H1 (cell line): ENCODE measurements around the gene RPL3. TPM values are rescaled to one million over a fixed set of nuclear protein-coding genes. Genes with fewer than 3 reads are reported as not detected.

Experiments
- CTCF ChIA-PET: fragments of 300-600 bp; sonication (Branson Sonifier 250); formaldehyde crosslinking; loops from one replicate; lab custom pipeline; 2021; ENCODE audit not compliant: partially characterized antibody; lab: Charles Lee
- POLR2A ChIA-PET: fragments of 300-600 bp; sonication (Branson Sonifier 250); formaldehyde crosslinking; loops from one replicate; lab custom pipeline; 2021; ENCODE audit warnings: inconsistent platforms; ENCODE audit not compliant: partially characterized antibody; lab: Charles Lee
- DNase-seq, 2 experiments: peaks; one replicate each; pipeline versions ENCODE4 v3.0.0 to v3.0.0-alpha.2; 2010 to 2022; ENCODE audit warnings: low spot score in 2 of 2, low read depth in 1 of 2, mixed read lengths in 1 of 2
- FAIRE-seq: peaks from 2 replicates; lab custom pipeline; 2011; peaks lifted over from hg19 to GRCh38; lab: Jason Lieb, UNC
- H2AFZ ChIP-seq: 2 replicates; pipeline ENCODE4 v1.8.1; 2012; ENCODE audit warnings: low read length, inconsistent platforms
- H2AK5ac ChIP-seq: 2 replicates; pipeline ENCODE4 v1.6.1; 2013; ENCODE audit warnings: low read depth, low read length
- H2BK120ac ChIP-seq: replicated peaks from 2 replicates; pipeline ENCODE3; 2013; ENCODE audit warnings: low read depth, low read length, inconsistent platforms
- H2BK12ac ChIP-seq: 2 replicates; pipeline ENCODE4 v1.6.1; 2013; ENCODE audit warnings: low read depth, low read length
- H2BK15ac ChIP-seq: 2 replicates; pipeline ENCODE4 v1.6.1; 2013; ENCODE audit warnings: low read length
- H2BK20ac ChIP-seq: 2 replicates; pipeline ENCODE4 v1.6.1; 2013; ENCODE audit warnings: low read length
- H2BK5ac ChIP-seq: 2 replicates; pipeline ENCODE4 v1.6.1; 2013; ENCODE audit warnings: low read depth, low read length
- H3K14ac ChIP-seq: 2 replicates; pipeline ENCODE4 v1.6.1; 2013; ENCODE audit warnings: inconsistent platforms; ENCODE audit not compliant: insufficient read length
- H3K18ac ChIP-seq: 2 replicates; pipeline ENCODE4 v1.6.1; 2013; ENCODE audit warnings: low read length; ENCODE audit errors: extremely low read depth
- H3K23ac ChIP-seq: 2 replicates; pipeline ENCODE4 v1.6.1; 2013; ENCODE audit warnings: inconsistent platforms; ENCODE audit not compliant: insufficient read length
- H3K23me2 ChIP-seq: 2 replicates; pipeline ENCODE4 v1.6.1; 2013; ENCODE audit warnings: low read depth, low read length
- H3K27ac ChIP-seq: 2 replicates; pipeline ENCODE4 v1.6.1; 2011; ENCODE audit warnings: low read depth, low read length, inconsistent platforms
- H3K27me3 ChIP-seq, 4 experiments: replicated peaks in 1 of 4; 1 replicate in 1 of 4; 2 replicates in 3 of 4; pipeline versions ENCODE4 v1.6.1 to v1.8.1; 2011 to 2013; ENCODE audit warnings: low read length in 3 of 4, mild to moderate bottlenecking in 3 of 4, inconsistent platforms in 2 of 4, mixed read lengths in 2 of 4, moderate library complexity in 1 of 4; ENCODE audit not compliant: control insufficient read depth in 3 of 4, insufficient read depth in 3 of 4; ENCODE audit errors: extremely low read depth in 1 of 4
- H3K36me3 ChIP-seq, 4 experiments: 2 replicates each; pipeline versions ENCODE4 v1.6.1 to v1.8.1; 2011 to 2013; ENCODE audit warnings: mild to moderate bottlenecking in 4 of 4, low read length in 3 of 4, moderate library complexity in 2 of 4, control low read depth in 1 of 4, inconsistent platforms in 1 of 4; ENCODE audit not compliant: insufficient read depth in 4 of 4, control insufficient read depth in 2 of 4
- H3K4ac ChIP-seq: replicated peaks from 2 replicates; pipeline ENCODE3; 2013; ENCODE audit warnings: low read length, low read depth, mixed read lengths, inconsistent platforms; ENCODE audit not compliant: insufficient read length
- H3K4me1 ChIP-seq, 4 experiments: replicated peaks in 1 of 4; 1 replicate in 1 of 4; 2 replicates in 3 of 4; pipeline versions ENCODE4 v1.6.1 to v1.8.1; 2011 to 2013; ENCODE audit warnings: low read length in 3 of 4, inconsistent platforms in 2 of 4, mixed read lengths in 1 of 4; ENCODE audit not compliant: insufficient read depth in 4 of 4, control insufficient read depth in 3 of 4
- H3K4me2 ChIP-seq, 2 experiments: 2 replicates each; pipeline versions ENCODE4 v1.6.1 to v1.8.1; 2011 to 2013; ENCODE audit warnings: low read depth in 2 of 2, low read length in 2 of 2, control low read depth in 1 of 2, inconsistent platforms in 1 of 2, mild to moderate bottlenecking in 1 of 2; ENCODE audit not compliant: insufficient read depth in 1 of 2
- H3K4me3 ChIP-seq, 4 experiments: fragments of 200-600, 300-600 bp in 1 of 4; sonication (generic), shearing (Covaris generic), sonication (Bioruptor Twin) in 1 of 4; 2 replicates each; pipeline versions ENCODE4 v1.5.1 to v1.8.1; 2011 to 2016; ENCODE audit warnings: low read length in 4 of 4, low read depth in 3 of 4, control low read depth in 2 of 4, inconsistent platforms in 2 of 4, mild to moderate bottlenecking in 2 of 4, mixed read lengths in 1 of 4, moderate library complexity in 1 of 4; ENCODE audit not compliant: insufficient read depth in 2 of 4; ENCODE audit errors: extremely low read depth in 1 of 4
- H3K56ac ChIP-seq: replicated peaks from 2 replicates; pipeline ENCODE3; 2013; ENCODE audit warnings: low read depth, mild to moderate bottlenecking, mixed read lengths, low read length, inconsistent platforms; ENCODE audit not compliant: insufficient read length
- H3K79me1 ChIP-seq: 2 replicates; pipeline ENCODE4 v1.6.1; 2013; ENCODE audit warnings: low read depth, low read length, control low read depth
- H3K79me2 ChIP-seq, 2 experiments: 2 replicates each; pipeline versions ENCODE4 v1.6.1 to v1.8.1; 2012 to 2013; ENCODE audit warnings: low read length in 2 of 2, mild to moderate bottlenecking in 2 of 2, inconsistent platforms in 1 of 2; ENCODE audit not compliant: insufficient read depth in 2 of 2, control insufficient read depth in 1 of 2
- H3K9ac ChIP-seq, 4 experiments: replicated peaks in 1 of 4; 1 replicate in 1 of 4; 2 replicates in 3 of 4; pipeline versions ENCODE4 v1.6.1 to v1.8.1; 2011 to 2013; ENCODE audit warnings: low read depth in 3 of 4, low read length in 3 of 4, control low read depth in 2 of 4, mild to moderate bottlenecking in 2 of 4, moderate library complexity in 2 of 4, inconsistent platforms in 1 of 4; ENCODE audit errors: extremely low read depth in 1 of 4
- H3K9me3 ChIP-seq, 2 experiments: 2 replicates each; pipeline versions ENCODE4 v1.6.1 to v1.8.1; 2012 to 2013; ENCODE audit warnings: mild to moderate bottlenecking in 2 of 2, moderate library complexity in 2 of 2, control low read depth in 1 of 2, inconsistent platforms in 1 of 2, low read depth in 1 of 2, low read length in 1 of 2, mixed read lengths in 1 of 2; ENCODE audit not compliant: insufficient read depth in 2 of 2
- H4K20me1 ChIP-seq, 2 experiments: replicated peaks in 1 of 2; 2 replicates each; pipeline versions ENCODE3 to v1.8.1; 2011 to 2013; ENCODE audit warnings: inconsistent platforms in 2 of 2, low read length in 2 of 2, mild to moderate bottlenecking in 1 of 2; ENCODE audit not compliant: insufficient read depth in 2 of 2, control insufficient read depth in 1 of 2
- H4K5ac ChIP-seq: 2 replicates; pipeline ENCODE4 v1.6.1; 2013; ENCODE audit warnings: low read length, low read depth, mixed read lengths, inconsistent platforms; ENCODE audit not compliant: insufficient read length
- H4K8ac ChIP-seq: 2 replicates; pipeline ENCODE4 v1.8.0; 2013; ENCODE audit warnings: mild to moderate bottlenecking, moderate library complexity, low read length, inconsistent platforms; ENCODE audit not compliant: insufficient read depth; ENCODE audit errors: extremely low read depth
- H4K91ac ChIP-seq: replicated peaks from 2 replicates; pipeline ENCODE3; 2013; ENCODE audit warnings: low read length, mixed read lengths, inconsistent platforms; ENCODE audit not compliant: insufficient read length
- BRCA1 ChIP-seq: IDR thresholded peaks from 2 replicates; pipeline ENCODE4 v1.6.1; 2012; ENCODE audit warnings: low read depth, low read length, improper control_type of control experiment
- CTCF ChIP-seq, 3 experiments: IDR thresholded peaks; 1 replicate in 2 of 3; 2 replicates in 1 of 3; pipeline versions ENCODE4 v1.5.1 to v1.6.1; 2011; ENCODE audit warnings: low read length in 3 of 3, mild to moderate bottlenecking in 3 of 3, inconsistent platforms in 2 of 3, low read depth in 1 of 3, moderate library complexity in 1 of 3; ENCODE audit not compliant: insufficient read depth in 1 of 3; ENCODE audit errors: control extremely low read depth in 1 of 3
- MAX ChIP-seq: IDR thresholded peaks from 2 replicates; pipeline ENCODE4 v1.6.1; 2012; ENCODE audit warnings: inconsistent platforms
- WGBS, 2 experiments: shearing (Covaris generic) in 1 of 2; methylation state at CpG; one replicate each; pipeline versions ENCODE4 v1.1.6 to v1.1.7; 2013 to 2015; ENCODE audit warnings: low lambda C conversion rate in 2 of 2, mixed read lengths in 2 of 2, inconsistent platforms in 1 of 2, low coverage in 1 of 2, missing lambda C conversion rate in 1 of 2; ENCODE audit not compliant: insufficient replicate concordance in 2 of 2, insufficient coverage in 1 of 2, insufficient read length in 1 of 2; ENCODE audit errors: extremely low coverage in 1 of 2, missing lambda C conversion rate in 1 of 2; 5-methylcytosine and 5-hydroxymethylcytosine counted together
- polyA plus RNA-seq, 7 experiments: library from polyadenylated mRNA; depleted of rRNA in 3 of 7; stranded (reverse) in 5 of 7; unstranded in 2 of 7; fragments of >200 nt in 5 of 7; fragments of 200-250 nt in 2 of 7; gene quantifications; 1 replicate in 5 of 7; 2 replicates in 1 of 7; 4 replicates in 1 of 7; pipeline versions ENCODE4 v1.2.1 to v1.2.3, GENCODE V29; 2011 to 2013; ENCODE audit warnings: missing spikeins in 2 of 7, mixed read lengths in 2 of 7
- total RNA-seq: library from RNA; stranded (reverse); fragmentation: NEBNext Ultra II Directional; extraction: Animal tissue kit (Norgen Biotek cat#: 25700); gene quantifications from 2 replicates; pipeline ENCODE4 v1.2.1, GENCODE V29; 2021

RPL3 gene
- total and polyA plus RNA-seq, 2 of the 8 experiments (the other 6 are each of a cell fraction or from before 2014, with no cell fraction given) = 2,865 to 5,466 TPM

GRCh38 chr22:39359659-39360195 is 40.3 kb upstream of the RPL3 start:
- 0 out of 7 replicates have a peak, but pooled peaks cover 0 to 2% (median 0%) of the 10 kb centered on the region in 4 experiments for H3K27me3 ChIP-seq
- H3K23ac ChIP-seq = no peak overlapping the region
- peaks cover 5 to 6% of the 10 kb centered on the region in 2 experiments for H4K20me1 ChIP-seq
- WGBS, 2 experiments = 86% methylated on average over 8 of the region's 9 CpGs; no CpG with 5 or more reads in 1 of the 2 experiments
- peak overlapping the region; percentile 71; the same call in 1 of the 2 replicates for H3K18ac ChIP-seq
- peaks cover 4% of the 10 kb centered on the region; the same call in 1 of the 2 replicates for H3K79me1 ChIP-seq
- DNase-seq (no peak), FAIRE-seq (no peak)
- H4K5ac ChIP-seq = no peak overlapping the region
- H3K4ac ChIP-seq = peak overlapping the region; percentile 75
- peak overlapping the region; percentile 66; the same call in 1 of the 2 replicates for H2BK20ac ChIP-seq
- peak overlapping the region in 1 of 2 experiments; percentile 21; a peak in 1 of 4 replicates for H3K4me2 ChIP-seq
- peaks cover 0 to 5% (median 0%) of the 10 kb centered on the region in 4 experiments; a peak in 2 of 8 replicates for H3K36me3 ChIP-seq
- POLR2A ChIA-PET = interaction anchor here (0.5 to 22.5 kb wide), 6 partner anchors 9 to 246 kb away, joined by 3 to 413 read pairs (median 4); partner anchors contain the start of genes ATF4, RPL3 and SYNGR1
- peak overlapping the region; percentile 90 for H4K91ac ChIP-seq
- no peak overlapping the region for H3K27ac ChIP-seq
- H3K4me3 ChIP-seq = no peak overlapping the region
- no peak overlapping the region for H2AFZ ChIP-seq
- H2BK120ac ChIP-seq = no peak overlapping the region
- no peaks in the 10 kb centered on the region for H3K23me2 ChIP-seq
- H3K79me2 ChIP-seq = peaks cover 0 to 4% of the 10 kb centered on the region in 2 experiments; a peak in 1 of 4 replicates
- H2AK5ac ChIP-seq = peak overlapping the region; percentile 96
- no peaks in the 10 kb centered on the region for H3K9me3 ChIP-seq
- no peak overlapping the region for H3K9ac ChIP-seq
- H2BK12ac ChIP-seq = peak overlapping the region; percentile 90
- peak overlapping the region; percentile 60 for H2BK5ac ChIP-seq
- CTCF ChIA-PET = interaction anchor here (1.2 to 2.0 kb wide), 5 partner anchors 16 to 225 kb away, joined by 3 to 11 read pairs (median 5); no protein-coding TSS in a partner anchor
- H3K14ac ChIP-seq = no peak overlapping the region
- TF ChIP-seq CTCF (IDR thresholded peaks at IDR 0.05; ENCODE audit: control extremely low read depth in 1 of 3, insufficient read depth in 1 of 3, low read depth in 1 of 3, low read length in 3 of 3) (peak in 1 of 3 experiments; percentile 3; a peak in 1 of 4 replicates), MAX (peak; percentile 33; the same call in 1 of the 2 replicates), BRCA1 (no peak)
- TF ChIP-seq, all 59 proteins: peak for 2
- H3K4me1 ChIP-seq = peaks cover 4 to 39% (median 26%) of the 10 kb centered on the region in 4 experiments
- peak overlapping the region; percentile 75; the same call in 1 of the 2 replicates for H2BK15ac ChIP-seq
- H3K56ac ChIP-seq = no peak overlapping the region
- H4K8ac ChIP-seq = no peak overlapping the region
